GM12864 (cell line): ENCODE results near the gene ATP1A2.

Source experiments
- DNase-seq: peaks from one replicate; pipeline ENCODE4 v3.0.0-alpha.2; 2011; ENCODE audit warnings: low read depth
- H3K4me3 ChIP-seq: 2 replicates; pipeline ENCODE4 v1.5.1; 2011; ENCODE audit warnings: mild to moderate bottlenecking, low read depth, low read length, control low read depth
- CTCF ChIP-seq: IDR thresholded peaks from 2 replicates; pipeline ENCODE4 v1.5.1; 2011; ENCODE audit warnings: low read depth, mild to moderate bottlenecking, moderate library complexity, low read length, control low read depth, inconsistent platforms; ENCODE audit errors: missing control alignments

The ATP1A2 gene

GRCh38 chr1:160101037-160101716, 14.4 kb upstream of the ATP1A2 start:
- DNase-seq = peak; percentile 43
- TF ChIP-seq CTCF = peak; percentile 97
- no peak overlapping the region for H3K4me3 ChIP-seq

DNA sequence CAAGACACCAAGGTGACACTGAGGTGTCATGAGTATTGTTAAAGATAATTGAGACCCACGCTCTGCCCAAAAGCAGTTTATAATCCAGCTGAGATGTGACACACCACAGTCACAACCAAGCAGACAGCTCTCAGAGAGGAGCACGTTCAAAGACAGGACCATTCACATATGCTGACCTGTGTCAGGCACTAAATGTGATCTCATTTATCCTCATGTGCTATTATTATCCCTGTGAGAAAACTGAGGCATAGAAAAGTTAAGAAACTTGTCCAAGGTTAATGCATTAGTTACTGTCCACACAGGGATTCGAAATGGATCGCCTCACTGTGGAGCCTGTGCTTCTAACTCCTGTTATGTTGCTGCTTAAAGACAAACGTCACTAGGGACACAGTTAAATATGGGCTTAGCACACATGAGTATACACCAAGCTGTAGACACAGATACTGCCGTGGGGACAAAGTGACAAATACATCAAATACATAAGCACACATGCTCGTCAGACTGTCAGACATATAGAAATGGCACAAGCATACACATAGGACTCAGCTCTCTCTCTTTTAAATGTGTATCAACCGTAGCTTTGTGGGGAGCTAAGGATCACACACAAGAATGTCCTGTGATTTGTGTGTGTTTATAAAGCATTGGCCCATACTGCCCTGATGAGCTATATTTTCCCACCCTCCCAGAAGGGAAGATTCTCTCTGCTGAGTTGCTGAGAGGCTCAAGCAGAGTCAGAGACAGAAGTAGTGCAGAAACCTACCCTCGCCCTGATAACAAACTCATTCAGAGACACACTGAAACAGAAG, 13.6 kb upstream of the ATP1A2 start:
- no peak for DNase-seq
- H3K4me3 ChIP-seq = no peak overlapping the region
- TF ChIP-seq CTCF = no peak

DNA sequence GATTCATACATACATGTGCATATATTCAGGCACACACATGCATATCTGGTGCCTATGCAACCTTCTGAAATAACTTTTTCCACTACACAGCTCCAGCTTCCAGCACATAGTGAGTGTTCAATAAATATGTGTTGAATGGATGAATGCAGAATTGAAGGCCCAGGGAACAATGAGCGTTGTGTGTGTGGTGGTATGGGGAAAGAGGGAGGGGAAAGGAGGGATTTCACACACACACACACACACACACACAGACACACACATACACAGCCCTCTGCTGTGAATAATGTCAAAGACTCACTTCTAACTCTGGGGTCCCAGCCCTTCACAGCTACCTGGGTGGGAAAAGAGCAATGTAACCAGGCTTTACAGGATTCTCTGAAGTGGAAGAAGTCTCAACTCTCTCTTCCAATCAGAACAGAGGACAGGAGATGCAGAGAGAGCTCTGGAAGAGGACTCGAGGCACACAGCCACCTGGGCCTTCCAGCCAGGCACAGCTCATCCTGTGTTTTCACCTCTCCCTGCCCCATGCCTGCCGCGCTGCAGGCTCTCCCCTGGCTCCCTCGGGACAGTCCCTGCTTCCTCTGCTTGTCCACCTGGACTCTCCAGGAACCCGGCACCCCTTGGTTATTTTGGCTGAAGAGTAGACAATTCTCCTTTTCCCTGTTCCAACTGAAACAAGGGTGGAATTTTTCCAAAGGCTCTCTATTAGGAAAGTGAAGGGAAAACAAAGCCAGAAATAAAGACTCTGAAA, 11.7 kb upstream of the ATP1A2 start:
- TF ChIP-seq CTCF = no peak
- no peak for DNase-seq
- H3K4me3 ChIP-seq = no peak overlapping the region

- no peak overlapping the region for H3K4me3 ChIP-seq
- no peak for DNase-seq
- TF ChIP-seq CTCF = no peak
These were observed 11.1 kb upstream of the ATP1A2 start for GRCh38 chr1:160104486-160104885.

GRCh38 chr1:160105155-160105554, 10.4 kb upstream of the ATP1A2 start:
- TF ChIP-seq CTCF = no peak
- no peak overlapping the region for H3K4me3 ChIP-seq
- no peak for DNase-seq

- no peak for TF ChIP-seq CTCF
- H3K4me3 ChIP-seq = no peak overlapping the region
- DNase-seq = no peak
These were observed 8.0 kb upstream of the ATP1A2 start for GRCh38 chr1:160107512-160107911.
